ENCODE results near the gene PIP4K2A. TPM values are rescaled to one million over a fixed set of nuclear protein-coding genes. Genes with fewer than 3 reads are reported as not detected.
"Not testable (repeated sequence)": the region's sequence is repeated elsewhere in the genome, so short reads cannot be mapped to it uniquely, and the experiment has no call there.

Gene PIP4K2A
- total RNA-seq, 2 experiments from 2014 or later = 119 to 127 TPM

GRCh38 chr10:22722626-22723169 is 8.3 kb upstream of the PIP4K2A start:
- CTCF ChIA-PET = interaction anchor here (0.6 kb wide), 1 partner anchor 262 kb away, joined by 3 read pairs; no protein-coding TSS in a partner anchor
- POLR2A ChIA-PET = interaction anchor here (0.6 kb wide), 1 partner anchor 29 kb away, joined by 4 read pairs; no protein-coding TSS in a partner anchor

- ChIA-PET CTCF (no interaction called here), POLR2A (no interaction called here)
Observed at GRCh38 chr10:22720667-22721066, 6.3 kb upstream of the PIP4K2A start.

- ChIA-PET CTCF (no interaction called here), POLR2A (no interaction called here)
Observed at GRCh38 chr10:22719406-22720042, 5.1 kb upstream of the PIP4K2A start.

GRCh38 chr10:22718659-22719058 is 4.3 kb upstream of the PIP4K2A start:
- POLR2A ChIA-PET = interaction anchor here (0.7 kb wide), 1 partner anchor 45 kb away, joined by 3 read pairs; no protein-coding TSS in a partner anchor
- CTCF ChIA-PET = not testable (repeated sequence)

- ChIA-PET POLR2A (interaction anchor here (0.6 to 0.7 kb wide), 2 partner anchors 46 to 87 kb away, joined by 3 to 4 read pairs; no protein-coding TSS in a partner anchor), CTCF (no interaction called here)
Observed at GRCh38 chr10:22717728-22718127, 3.4 kb upstream of the PIP4K2A start.

- CTCF ChIA-PET = no interaction called here
Observed at GRCh38 chr10:22716943-22717342, 2.6 kb upstream of the PIP4K2A start.

GRCh38 chr10:22715290-22715625 is 880 bp upstream of the PIP4K2A start:
- ChIA-PET CTCF (no interaction called here), POLR2A (no interaction called here)

More at GRCh38 chr10:22716943-22717342, 2.6 kb upstream of the PIP4K2A start:
- POLR2A ChIA-PET = interaction anchor here (0.6 kb wide), 1 partner anchor 86 kb away, joined by 4 read pairs; no protein-coding TSS in a partner anchor

- POLR2A ChIA-PET = interaction anchor here (0.6 to 1.5 kb wide), 6 partner anchors 31 to 113 kb away, joined by 3 to 9 read pairs (median 4); no protein-coding TSS in a partner anchor
- CTCF ChIA-PET = interaction anchor here (1.0 to 1.3 kb wide), 3 partner anchors 59 to 90 kb away, joined by 3 read pairs; no protein-coding TSS in a partner anchor
Observed at GRCh38 chr10:22713853-22714478, 412 bp downstream of the PIP4K2A start.

- CTCF ChIA-PET = interaction anchor here (0.8 to 1.3 kb wide), 8 partner anchors 30 to 275 kb away, joined by 3 read pairs; no protein-coding TSS in a partner anchor
- POLR2A ChIA-PET = interaction anchor here (0.6 to 2.0 kb wide), 11 partner anchors 12 to 112 kb away, joined by 3 to 9 read pairs (median 4); no protein-coding TSS in a partner anchor
Observed at GRCh38 chr10:22712956-22713852, 1.2 kb downstream of the PIP4K2A start.

- ChIA-PET POLR2A (interaction anchor here (0.6 to 2.0 kb wide), 6 partner anchors 11 to 96 kb away, joined by 3 to 6 read pairs (median 4); no protein-coding TSS in a partner anchor), CTCF (interaction anchor here (0.6 to 1.3 kb wide), 8 partner anchors 8 to 466 kb away, joined by 3 read pairs; no protein-coding TSS in a partner anchor)
Observed at GRCh38 chr10:22712211-22712955, 2.0 kb downstream of the PIP4K2A start.

- ChIA-PET CTCF (no interaction called here), POLR2A (interaction anchor here (2.0 kb wide), 1 partner anchor 57 kb away, joined by 5 read pairs; no protein-coding TSS in a partner anchor)
Observed at GRCh38 chr10:22711373-22711772, 3.0 kb downstream of the PIP4K2A start.

- CTCF ChIA-PET = no interaction called here
- POLR2A ChIA-PET = interaction anchor here (1.1 to 1.3 kb wide), 2 partner anchors 17 to 55 kb away, joined by 4 read pairs; no protein-coding TSS in a partner anchor
Observed at GRCh38 chr10:22710139-22710745, 4.1 kb downstream of the PIP4K2A start.

GRCh38 chr10:22708772-22709171 is 5.6 kb downstream of the PIP4K2A start:
- CTCF ChIA-PET = no interaction called here
- POLR2A ChIA-PET = no interaction called here

GRCh38 chr10:22705527-22705926 is 8.9 kb downstream of the PIP4K2A start:
- POLR2A ChIA-PET = no interaction called here

GRCh38 chr10:22704942-22705341 is 9.4 kb downstream of the PIP4K2A start:
- CTCF ChIA-PET = interaction anchor here (0.6 kb wide), 1 partner anchor 8 kb away, joined by 3 read pairs; no protein-coding TSS in a partner anchor
- POLR2A ChIA-PET = no interaction called here

More at GRCh38 chr10:22705527-22705926, 8.9 kb downstream of the PIP4K2A start:
- CTCF ChIA-PET = no interaction called here

GRCh38 chr10:22704471-22704911 is 9.9 kb downstream of the PIP4K2A start:
- ChIA-PET POLR2A (no interaction called here), CTCF (interaction anchor here (0.6 kb wide), 1 partner anchor 8 kb away, joined by 3 read pairs; no protein-coding TSS in a partner anchor)

GRCh38 chr10:22702348-22702747 is 12.0 kb downstream of the PIP4K2A start:
- CTCF ChIA-PET = no interaction called here

More at GRCh38 chr10:22702348-22702747, 12.0 kb downstream of the PIP4K2A start:
- POLR2A ChIA-PET = no interaction called here

Measured in activated CD8-positive, alpha-beta memory T cell treated with anti-CD3 and anti-CD28 coated beads for 36 hours (primary cell).